GM19455 (cell line): ENCODE data around the gene NRP2.

Experiments used
- ATAC-seq: cut with Tn5 transposase; IDR thresholded peaks from one replicate; pipeline ENCODE4 v1.9.1; 2021; ENCODE audit not compliant: unreplicated experiment

Gene NRP2

DNA sequence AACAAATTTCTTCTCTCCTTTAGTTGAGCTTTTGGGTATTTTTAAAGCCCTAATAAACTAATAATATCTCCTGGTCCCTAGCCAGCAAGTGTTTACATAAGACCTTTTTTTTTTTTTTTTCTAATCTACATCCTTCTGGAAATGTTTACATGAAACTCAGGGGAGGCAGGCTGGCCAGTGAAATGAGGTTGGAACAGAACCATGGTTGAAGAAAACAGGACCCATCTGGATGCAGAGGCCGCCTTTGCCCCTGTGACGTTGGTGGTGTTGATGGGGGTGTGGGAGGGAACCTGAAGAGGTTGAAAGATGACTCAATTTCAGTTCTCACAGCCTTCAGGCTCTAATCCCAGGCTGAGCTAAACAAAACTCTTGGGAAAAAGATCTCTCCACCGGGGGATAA is 118.5 kb downstream of the NRP2 start:
- no peak for ATAC-seq

DNA sequence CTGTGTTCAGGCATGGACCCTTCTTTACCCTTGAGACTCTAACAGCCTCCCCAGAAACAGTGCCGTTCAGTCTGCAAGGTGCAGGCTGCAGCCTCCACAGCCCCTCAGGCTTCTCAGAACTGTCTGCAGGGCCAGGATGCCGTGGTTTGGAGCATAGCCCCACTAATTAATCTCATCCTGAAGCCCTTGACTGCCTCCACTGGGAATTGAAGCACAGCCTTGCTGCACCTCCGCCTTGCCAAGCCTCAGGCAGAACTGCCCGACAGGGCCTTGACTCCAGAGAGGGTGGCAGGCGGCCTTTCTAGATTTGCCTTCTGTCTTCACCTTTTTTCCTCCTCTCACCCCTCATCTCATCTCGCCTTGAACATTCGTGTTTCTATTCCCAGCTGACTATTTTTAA is 119.8 kb downstream of the NRP2 start:
- ATAC-seq, result no peak

DNA sequence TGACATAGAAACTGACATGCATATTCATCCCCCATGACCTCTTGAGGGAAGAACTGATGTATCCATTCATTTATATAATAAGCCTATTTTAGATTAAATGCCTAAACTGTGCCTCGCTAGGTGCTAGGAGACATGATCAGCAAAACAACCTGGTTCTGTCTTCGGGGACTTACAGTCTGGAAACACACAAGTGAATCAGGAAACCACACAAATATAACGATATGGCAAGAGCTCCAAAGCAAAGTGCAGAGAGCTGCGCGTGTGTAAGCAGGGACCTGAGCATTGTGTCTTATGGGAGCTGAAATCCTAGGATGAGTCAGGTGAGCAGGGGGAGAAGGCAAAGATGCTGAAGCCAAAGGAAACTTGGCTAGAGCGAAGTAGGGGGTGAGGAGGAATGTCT is 120.6 kb downstream of the NRP2 start:
- ATAC-seq, result no peak

DNA sequence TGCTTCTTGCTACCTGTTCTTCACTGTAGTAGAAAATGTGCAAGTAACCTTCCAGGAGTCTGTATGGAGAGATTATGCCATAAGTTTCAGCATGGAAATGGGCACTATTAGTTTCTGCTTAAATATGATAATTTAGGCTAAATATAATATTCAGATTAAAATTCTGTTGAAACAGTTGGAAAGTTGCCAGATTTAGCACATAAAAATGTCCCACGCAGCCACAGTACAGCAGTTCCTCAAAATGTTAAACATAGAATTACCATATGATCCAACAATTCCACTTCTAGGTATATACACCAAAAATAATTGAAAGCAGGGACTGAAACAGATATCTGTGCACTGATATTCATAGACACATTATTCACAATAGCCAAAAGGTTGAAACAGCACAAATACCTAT is 121.2 kb downstream of the NRP2 start:
- ATAC-seq, result no peak

DNA sequence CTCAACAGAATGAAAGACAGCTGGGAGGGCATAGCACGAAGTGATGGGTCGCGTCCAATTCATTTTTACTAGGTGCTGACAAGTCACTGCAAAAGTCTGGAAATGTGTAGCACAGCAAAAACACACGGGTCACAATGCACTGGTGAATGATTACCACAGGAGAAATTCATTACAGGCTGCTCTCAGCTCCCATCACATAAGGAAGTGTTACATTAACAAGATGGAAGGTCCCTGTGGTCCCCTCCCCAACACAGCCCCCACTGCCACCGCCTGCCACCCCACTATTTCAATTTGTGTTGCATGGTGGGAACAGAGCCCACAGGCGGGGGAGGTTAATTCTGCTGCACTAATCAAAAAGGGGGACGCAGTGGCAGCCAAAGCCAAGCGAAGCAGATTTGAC is 122.8 kb downstream of the NRP2 start:
- no peak for ATAC-seq

DNA sequence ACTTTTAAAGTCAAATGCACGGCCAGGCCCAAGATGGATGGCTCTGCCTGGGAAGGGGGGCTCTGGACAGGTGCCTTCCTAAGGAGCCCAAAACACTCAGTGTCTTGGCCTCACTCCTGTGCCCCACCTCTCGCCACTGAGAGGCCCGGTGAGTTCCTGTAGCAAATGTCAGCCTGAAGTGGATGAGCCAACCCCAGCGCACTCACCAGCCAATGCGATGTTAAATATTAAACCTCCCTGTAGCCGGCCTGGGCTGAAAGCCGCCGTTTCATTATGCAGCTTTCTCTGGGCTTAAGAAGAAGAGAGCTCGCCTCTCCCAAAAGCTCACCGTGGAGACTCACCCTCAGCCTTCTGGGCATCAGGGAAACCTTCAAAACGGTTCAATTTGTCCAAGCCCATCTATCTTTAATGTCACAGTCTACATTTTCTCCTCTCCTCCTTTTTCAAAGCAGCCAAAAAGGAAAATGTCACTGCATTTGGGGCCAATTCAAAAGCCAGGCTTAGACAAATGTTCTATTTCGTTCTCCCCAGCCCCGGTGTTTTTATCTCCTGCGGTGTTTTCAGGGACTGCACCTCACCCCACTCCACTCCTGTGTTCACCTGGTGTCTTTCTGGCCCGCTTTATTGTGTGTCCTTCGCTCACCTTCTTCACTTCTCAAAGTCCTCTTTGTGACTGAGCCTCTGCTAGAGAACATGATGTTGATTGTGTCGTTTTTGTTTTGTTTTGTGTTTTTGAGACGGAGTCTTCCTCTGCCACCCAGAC is 124.0 kb downstream of the NRP2 start:
- ATAC-seq, result no peak

DNA sequence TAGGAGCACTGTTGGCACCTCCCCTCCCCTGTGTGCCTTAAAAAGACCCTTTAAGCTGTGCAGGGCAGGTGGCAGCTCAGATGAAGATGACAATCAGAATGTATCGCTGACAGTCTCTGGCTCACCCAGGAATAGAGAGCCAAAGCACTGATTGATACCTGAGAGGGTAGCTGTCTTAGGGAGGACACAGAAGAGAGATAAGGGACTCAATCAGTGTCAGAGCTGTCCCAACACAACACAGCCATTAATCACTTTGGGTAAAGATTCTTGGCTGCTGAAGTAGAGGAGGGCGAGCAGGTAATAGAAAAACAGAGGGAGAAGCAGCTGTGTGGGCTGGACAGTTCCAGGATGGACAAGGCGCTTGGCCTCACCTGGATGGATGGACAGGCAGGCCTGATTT is 124.9 kb downstream of the NRP2 start:
- ATAC-seq, result no peak

DNA sequence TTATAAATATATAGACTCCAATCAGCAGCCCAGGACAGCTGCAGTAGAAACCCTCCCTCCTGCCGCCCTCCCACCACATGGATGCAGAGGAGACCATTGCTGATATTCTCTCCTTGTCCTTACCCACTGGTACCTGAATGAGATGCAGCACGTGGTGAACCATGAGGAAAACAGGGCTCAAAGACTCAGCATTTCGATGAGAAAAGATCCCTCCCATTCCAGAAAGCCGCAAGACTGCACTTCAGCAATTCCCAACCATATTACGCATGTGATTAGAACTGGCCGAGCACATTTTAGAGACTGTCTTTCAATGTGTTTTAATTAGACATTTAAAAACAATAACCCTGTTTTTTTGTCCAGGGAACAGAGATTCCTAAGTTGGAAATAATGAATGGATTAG is 125.5 kb downstream of the NRP2 start:
- no peak for ATAC-seq

DNA sequence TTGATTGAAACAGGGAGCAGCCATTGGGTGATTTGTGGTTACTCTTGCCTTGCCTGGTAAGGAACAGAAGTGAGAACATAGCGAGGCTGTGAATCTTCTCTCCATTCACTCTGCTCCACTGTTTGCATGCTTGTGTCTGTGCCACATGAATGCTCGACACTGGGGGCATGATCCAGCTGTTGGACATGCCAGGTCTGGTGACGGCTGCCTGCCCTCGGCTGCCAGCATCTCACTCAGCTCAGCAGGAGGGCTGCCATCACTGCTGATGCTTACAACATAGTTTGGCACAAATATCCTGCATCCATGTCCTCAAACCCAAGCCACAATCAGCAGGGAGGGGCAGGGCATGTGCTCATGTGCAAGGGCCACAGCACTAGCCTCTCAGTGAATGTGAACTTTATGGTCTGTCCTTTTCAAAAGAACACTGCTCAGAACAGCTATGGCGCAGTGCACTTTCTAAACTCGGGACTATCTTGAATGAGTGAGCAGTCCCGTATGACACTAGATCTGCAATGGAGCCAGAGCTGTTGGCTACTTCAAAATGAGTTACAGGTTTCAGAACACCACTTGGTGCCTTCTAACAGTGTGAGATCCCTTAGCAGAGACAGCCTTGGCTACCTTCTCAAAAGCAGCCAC is 126.3 kb downstream of the NRP2 start:
- no peak for ATAC-seq

DNA sequence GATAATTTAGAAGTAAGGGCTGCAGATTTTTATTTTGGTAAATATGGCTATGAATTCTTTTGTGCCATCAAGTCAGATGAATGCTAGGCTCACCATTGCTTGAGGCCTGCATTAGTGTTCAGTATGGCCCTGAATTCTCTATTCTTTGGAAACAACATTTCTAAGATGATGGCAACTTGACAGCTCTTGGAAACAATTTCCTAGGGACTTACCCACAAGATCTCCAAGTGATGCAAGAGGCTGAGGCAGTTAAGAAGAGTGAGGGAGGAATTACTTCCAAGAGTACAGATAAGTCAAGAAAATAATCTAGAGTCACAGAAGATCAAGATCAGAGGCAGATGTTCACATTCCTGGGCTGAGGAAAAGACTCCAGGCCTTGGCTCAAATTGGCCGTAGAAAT is 129.1 kb downstream of the NRP2 start:
- no peak for ATAC-seq

DNA sequence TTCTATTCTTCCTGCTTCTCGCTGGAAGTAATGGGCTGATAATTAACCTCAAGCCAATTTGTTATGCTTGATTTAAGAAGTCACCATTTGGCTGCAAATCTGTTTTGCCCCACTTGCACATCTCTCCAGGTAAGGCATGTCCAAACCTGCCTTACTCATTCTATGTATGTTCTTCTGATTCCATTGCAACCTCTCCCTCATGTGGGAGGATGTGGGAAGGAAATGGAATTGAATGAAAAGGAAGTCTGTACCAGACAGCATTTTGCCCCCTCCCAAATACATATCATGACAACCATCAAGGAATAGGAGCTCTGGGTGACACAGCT is 131.7 kb downstream of the NRP2 start:
- ATAC-seq, result no peak

DNA sequence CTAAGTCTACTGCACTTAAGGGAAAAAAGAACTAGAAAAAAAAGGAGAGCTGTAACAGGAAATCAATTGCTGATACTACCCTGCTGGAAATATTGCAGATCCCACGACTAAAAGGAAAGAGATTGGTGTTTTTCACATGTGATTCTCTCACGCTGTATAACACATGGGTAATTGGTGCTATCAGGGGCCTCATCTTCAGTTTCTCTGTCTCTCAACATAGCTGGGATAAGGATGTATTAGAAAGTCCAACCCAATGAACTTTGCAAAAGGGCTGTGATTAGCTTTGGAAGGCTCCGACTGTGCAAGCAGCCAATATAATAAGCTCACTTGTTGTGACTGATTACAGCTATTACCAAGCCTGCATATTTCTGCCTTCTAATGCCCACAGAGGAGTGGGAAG is 133.4 kb downstream of the NRP2 start:
- no peak for ATAC-seq

DNA sequence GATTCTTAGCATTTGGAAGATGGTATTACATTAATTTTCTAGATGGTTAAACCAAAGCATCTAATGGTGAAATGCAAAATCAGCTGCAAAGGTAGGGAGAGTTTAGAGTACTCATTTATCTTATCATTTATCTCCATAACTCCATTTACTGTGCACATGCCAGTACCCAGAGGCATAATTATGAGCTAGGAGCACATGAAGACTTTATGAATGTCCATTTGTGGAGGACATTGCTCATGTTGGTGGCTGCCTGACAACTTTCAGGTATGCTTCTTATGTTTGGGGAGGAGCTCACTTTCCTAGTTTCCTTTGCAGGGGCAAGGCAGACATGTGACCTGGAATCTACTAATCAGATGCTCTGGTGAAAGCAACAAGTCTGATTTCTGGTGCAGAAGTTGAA is 134.0 kb downstream of the NRP2 start:
- ATAC-seq, result no peak

DNA sequence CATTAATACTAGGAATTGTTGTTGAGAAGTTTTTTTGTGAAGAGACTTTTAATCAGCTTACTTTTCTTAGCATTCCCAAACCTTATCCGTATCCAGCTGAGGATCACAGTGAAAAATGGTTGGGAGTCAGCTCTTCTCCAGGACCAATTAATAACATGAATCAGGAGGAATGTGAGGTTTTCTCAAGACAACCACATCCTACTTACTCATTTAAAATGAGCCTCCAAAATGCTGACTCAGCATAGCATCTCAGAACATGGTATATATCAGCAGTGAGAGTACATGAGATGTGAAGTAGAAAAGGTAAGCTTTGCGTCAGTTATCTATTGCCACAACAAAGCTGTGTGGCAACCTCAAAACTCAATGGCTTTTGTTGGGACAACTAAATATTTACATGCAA is 140.3 kb downstream of the NRP2 start:
- no peak for ATAC-seq

DNA sequence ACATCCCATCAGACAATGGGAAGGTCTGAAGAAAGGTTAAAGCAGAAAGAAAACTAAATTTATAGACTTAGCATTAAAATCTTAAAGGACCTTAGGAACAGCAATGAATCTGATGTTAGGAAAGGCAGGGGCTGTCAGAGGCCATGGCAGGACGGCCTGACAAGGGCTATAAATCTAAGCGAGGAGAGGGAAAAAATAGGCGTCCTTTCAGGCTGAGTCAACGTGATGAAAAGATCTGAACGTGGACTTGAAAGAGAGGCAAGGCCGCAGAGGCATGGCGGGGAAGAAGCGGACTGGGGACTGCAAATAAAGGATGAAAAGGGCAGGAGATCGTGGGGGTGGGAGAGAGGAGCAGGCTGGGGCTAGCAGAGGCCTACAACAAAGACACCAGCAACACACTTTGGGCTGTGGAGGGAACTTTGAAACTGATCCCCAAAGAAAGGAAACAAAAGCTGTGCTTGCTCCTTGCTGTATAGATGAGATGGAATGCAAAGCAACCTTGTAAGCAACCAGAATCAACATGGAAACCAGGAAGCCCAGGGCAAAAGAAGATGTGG is 145.6 kb downstream of the NRP2 start:
- no peak for ATAC-seq

DNA sequence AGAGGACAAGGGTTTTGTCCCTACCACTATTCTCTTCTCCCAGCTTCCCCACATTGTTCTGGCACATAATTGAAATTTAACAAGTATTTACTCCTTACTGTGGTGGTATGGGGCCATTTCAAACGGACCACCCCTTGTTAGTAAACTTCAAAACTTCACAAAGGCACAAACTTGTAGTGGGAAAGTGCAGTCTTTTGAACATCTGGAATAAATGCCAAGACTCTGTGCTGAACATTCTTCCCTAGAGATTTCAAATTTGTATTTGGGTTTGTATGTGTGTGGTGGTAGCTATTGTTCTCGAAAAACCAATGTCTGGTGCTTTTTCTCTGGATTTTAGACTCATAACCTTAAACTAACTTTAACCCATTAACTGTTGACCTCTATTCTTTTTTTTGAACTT is 151.6 kb downstream of the NRP2 start:
- no peak for ATAC-seq

DNA sequence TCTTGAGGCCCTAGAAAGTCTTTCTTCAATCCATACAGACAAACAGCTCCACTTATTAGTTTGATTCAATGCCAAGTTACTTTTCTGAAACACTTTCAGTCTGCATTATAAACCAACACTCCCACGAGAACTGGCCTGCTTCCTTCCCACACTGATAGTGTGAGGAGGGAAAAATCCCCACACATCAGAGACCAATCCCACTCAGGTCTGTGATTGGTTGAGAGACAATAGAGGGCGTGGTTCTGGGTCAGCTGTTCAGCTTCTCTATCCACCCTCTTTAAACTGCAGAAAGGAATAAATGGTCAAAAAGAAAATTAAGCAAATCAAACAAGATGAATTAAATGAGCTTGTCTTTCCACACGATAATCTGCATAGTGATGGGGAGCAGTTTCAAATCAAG is 152.5 kb downstream of the NRP2 start:
- ATAC-seq, result no peak

DNA sequence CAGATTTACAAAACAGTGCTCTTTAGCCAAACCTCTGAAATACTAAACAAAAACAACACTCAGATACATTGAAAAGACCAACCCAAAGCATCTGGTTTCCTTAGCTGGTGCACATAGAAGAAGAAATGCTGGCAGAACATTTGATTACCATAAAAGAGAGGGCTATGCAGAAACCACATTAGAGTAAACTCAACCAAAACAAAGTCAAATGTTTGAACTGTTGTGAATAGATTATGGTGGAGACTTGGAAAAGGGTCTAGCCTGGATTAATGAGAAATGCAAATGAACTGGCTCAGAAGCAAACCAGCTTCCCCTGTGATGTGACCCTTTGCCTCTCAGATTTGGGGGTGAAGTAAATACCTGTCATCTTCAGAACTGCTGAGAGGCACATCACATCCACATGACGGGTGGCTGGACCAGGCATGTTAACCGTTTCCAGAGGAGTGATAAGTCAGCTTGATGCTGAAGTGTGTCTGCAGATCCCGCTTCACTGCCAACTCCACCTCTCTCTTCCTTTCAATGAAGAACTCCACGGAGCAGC is 153.0 kb downstream of the NRP2 start:
- no peak for ATAC-seq

DNA sequence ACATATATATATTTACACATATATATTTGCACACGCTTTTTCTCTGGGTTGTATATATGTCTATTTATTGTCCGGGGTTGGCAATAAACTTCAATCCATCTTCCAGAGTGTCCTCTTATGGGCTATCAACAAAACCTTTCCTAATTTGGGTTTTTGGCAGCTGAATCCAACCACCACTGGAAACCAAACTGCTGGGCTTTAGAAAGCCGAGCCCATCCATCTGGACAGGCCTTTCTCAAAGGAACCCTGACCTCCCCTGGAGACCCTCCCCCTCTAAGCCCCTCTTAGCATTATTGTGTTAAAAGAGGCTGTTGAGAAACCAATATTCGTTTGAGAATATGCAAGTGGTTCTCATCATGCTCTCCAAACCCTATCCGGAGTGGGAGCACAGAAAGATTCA is 153.6 kb downstream of the NRP2 start:
- no peak for ATAC-seq

DNA sequence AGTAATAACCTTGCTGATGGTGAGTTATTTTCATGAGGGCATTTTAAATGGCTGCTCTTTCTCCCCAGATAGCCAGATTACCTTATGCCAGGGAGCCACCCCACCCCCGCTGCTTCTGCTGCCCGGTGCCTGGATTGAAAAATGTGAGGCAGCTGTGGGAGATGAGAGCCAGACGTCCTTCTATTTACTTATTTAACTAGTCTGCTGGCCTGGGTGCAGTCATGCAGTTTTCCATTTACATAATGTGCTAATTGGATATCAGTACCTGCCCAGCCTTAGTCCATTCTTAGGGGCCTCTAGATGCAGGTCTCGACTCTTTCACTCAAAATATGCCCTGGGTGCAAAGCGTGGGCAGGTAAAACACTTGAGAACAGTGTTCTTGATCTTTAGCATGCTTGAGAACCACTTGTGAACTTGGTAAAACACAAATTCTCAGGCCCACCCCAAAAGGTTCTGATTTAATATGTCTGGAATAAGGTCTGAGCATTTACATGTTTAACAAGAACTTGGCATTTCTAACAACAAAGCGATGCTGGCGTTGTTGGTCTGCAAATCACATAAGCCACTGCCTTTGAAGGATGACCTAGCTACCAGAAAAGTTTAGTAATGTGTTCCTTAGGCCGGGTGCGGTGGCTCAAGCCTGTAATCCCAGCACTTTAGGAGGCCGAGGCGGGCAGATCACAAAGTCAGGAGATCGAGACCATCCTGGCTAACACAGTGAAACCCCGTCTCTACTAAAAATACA is 154.3 kb downstream of the NRP2 start:
- no peak for ATAC-seq

DNA sequence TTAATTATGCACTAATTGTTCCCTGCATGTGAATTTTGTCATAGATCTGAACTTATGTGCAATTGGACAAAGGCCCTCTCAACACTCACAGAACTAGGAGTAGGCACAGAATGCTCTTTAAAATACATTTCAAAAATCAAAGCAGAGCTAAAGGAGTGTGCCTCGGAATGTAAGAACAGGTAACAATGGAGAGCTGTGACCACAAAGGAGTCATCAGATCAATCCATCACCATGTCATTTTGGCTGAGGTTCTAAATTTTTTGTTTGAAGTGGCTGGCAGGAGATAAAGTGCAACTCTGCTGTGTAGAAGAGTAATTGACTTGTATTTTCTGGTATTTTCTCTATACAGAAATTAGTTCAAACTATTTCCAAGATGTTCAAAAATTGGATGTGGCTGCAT is 155.4 kb downstream of the NRP2 start:
- ATAC-seq, result no peak

DNA sequence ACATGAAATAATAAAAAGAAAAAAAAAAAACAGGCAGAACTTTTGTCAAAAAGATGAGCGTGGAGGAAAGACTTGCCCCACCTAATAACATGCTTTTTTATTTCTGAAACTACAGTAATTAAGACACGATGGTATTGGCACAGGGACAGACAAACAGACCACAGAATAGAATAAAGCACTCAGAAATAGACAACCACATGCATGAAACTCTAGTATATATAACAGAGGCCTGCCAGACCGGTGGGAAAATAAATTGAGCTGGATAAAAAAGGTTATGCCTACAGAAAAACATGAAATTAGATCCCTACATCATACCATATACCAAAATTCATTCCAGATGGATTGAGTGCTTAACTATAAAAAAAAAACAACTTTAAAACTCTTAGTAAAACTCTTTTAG is 163.1 kb downstream of the NRP2 start:
- no peak for ATAC-seq
